HG03280 (cell line): ENCODE data around the gene SPEG.

Experiments used
- ATAC-seq: cut with Tn5 transposase; IDR thresholded peaks from one replicate; pipeline ENCODE4 v1.9.1; 2021; ENCODE audit warnings: mild to moderate bottlenecking, moderate library complexity; ENCODE audit not compliant: unreplicated experiment

The SPEG gene

DNA sequence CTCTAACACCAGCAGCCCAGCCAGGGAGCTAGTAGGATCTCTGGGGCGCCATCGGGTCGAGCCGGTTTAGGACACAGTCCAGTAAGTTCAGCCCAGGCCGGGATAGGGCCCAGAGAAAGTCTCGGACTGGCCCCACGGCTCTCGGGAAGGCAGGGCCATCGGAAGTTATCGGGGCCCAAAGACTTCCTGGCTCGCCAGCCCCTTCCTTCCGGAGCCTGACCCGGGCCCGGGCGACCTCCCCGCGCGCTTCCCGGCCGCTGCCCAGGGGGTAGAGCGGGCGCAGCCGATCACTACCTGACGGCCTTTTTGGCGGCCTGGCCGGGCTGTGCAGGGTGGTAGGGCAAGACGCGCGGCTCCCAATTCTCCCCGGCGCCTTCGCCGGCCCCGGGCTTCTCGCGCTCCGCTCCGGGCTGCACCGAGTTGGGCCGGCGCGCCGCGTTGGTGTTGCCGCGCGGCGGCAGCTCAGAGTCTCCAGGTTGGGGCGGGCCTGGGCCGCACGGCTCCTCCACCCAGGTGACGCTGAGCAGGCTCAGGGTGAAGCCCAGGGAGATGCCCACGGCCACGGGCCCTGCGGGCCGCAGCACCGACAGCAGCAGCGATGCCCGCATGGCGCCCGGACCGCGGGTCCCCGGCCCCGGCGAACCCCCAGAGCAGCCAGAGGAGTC, 108.4 kb downstream of the SPEG start:
- ATAC-seq, result peak; percentile 37

DNA sequence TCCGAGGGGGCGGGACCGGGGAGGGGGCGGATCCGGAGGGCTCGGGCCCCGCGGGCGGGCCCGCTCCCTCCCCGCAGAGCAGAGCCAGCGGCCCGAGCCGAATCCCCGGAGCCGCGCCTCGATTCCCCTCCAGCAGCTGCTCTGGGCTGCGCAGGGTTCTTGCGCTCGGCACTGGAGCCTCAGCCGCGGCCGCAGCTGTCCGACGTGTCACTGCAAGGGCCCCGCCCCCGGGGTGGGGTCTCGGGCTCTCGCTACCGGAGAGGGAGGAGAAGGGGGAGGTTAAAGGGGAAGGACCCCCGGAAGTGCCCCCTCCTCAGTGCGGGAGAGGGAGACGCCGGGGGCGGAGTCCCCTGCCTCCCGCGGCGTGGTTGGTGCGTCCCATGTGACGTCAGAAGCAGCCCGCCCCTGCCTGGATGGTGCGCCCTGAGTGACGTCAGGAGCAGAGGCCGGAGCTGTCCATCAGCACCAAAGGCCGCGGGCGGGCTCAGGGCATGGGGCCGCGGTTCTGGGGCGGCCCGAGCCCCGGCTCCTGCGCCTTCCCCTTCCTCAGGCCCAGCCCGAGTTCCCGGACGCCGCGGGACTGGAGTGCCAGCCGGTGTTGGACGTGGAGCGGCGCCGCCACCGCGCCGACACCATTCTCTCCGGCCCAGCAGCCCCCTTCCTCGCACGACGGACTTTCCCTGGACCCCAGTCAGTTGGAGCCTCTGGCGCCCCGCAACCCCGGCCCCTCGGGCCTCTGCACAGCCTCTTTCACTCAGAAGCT, 109.1 kb downstream of the SPEG start, which contains the start of the genes CHPF and TMEM198:
Gene CHPF, minus strand, starts transcription at position 214 of the 763 bp plus-strand sequence. CDS start 271 bp downstream, outside the sequence.
Gene TMEM198, plus strand, starts transcription at position 433 of the 763 bp plus-strand sequence. CDS start 700 bp downstream, outside the sequence.
- peak; percentile 74 for ATAC-seq

DNA sequence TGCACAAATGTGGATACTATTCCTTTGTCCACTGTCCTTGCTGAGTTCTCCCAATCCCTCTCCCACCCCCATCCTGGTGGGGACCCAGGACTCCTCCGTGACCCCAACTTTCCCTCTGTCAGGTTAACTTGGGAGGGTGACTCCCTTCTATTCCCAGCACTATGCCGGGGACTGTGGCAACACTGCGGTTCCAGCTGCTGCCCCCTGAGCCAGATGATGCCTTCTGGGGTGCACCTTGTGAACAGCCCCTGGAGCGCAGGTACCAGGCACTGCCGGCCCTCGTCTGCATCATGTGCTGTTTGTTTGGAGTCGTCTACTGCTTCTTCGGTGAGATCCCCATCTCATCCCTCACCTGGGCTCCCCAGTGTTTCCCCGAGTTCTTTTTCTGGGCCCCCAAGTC, 109.9 kb downstream of the SPEG start:
- ATAC-seq, result no peak

DNA sequence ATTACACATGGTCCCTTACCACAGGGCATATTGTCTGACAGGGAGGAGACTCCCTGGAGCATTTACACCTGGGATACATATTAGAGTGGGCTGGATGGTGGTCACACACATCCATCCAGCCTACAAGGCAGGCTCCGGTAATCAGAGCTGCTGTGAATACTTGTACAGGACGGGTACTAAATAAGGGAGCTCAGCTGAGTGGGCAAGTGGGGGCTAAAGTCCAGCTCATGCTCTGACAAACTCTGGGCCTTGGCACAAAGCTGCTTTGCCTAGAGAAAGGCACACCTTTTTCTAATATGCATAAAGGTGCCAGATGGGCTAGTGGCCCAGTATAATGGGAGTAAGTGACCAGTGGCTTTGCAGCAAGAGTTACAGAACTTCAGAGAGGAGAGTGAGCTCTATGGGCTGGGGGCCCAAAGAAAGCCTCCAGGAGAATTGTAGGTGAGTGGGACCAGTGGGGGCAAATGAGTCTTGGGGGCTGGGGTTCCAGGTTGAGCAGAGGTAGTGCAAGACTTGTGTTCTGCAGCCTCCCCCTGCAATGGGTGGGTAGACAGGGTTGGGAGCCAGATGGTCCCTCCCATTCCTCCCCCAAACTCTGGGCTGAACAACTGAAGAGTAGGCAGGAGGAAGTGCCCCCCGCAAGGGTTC, 110.8 kb downstream of the SPEG start:
- no peak for ATAC-seq

DNA sequence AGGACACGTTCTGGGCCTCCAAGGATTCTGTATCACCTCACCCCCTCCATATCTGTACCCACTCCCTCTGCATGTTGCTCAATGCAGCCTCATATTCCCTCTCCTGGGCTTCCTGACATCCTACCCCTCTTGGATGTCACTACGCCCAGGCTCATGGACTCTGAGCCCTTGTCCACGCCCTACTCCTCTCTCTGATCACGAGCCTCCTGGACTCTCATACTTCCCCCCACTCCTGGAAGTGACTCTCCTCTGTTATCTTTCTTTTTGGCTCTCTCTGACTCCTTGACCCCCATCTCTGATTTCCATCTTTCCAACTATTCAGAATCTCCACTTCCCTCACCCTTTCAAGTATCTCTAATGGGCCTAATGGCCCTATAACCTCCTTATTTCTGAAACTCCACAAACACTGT, 111.3 kb downstream of the SPEG start:
- no peak for ATAC-seq

DNA sequence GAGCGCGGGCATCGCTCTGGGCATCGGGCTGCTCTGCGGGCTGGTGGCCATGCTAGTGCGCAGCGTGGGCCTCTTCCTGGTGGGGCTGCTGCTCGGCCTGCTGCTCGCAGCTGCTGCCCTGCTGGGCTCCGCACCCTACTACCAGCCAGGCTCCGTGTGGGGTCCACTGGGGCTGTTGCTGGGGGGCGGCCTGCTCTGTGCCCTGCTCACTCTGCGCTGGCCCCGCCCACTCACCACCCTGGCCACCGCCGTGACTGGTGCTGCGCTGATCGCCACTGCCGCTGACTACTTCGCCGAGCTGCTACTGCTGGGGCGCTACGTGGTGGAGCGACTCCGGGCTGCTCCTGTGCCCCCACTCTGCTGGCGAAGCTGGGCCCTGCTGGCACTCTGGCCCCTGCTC, 113.0 kb downstream of the SPEG start:
- no peak for ATAC-seq
